ENCODE measurements around the gene MTG1. TPM values are rescaled to one million over a fixed set of nuclear protein-coding genes. Genes with fewer than 3 reads are reported as not detected.

Gene MTG1
- total RNA-seq, 2 donors from 2014 or later: 48.7 to 51.2 TPM

GRCh38 chr10:133452453-133452852 lies 58.5 kb downstream of the MTG1 start:
- no peaks in the 10 kb centered on the region for H3K27me3 Mint-ChIP-seq
- DNase-seq (no peak), ATAC-seq (no peak)
- peaks cover 5% of the 10 kb centered on the region for H3K9me3 ChIP-seq (ENCODE audit: control insufficient read depth, low read length, poor library complexity, severe bottlenecking)
- peaks cover 19% of the 10 kb centered on the region for H3K4me1 Mint-ChIP-seq
- H3K27ac Mint-ChIP-seq: no peak overlapping the region
- peaks cover 3% of the 10 kb centered on the region for H3K36me3 Mint-ChIP-seq (ENCODE audit: low read depth)
- no peak overlapping the region for H3K4me3 Mint-ChIP-seq

- DNase-seq (peak in 1 of 3 donors; percentile 37), ATAC-seq (peak; percentile 96)
- Mint-ChIP-seq H3K4me1 (peaks cover 21% of the 10 kb centered on the region), H3K36me3 (ENCODE audit: low read depth) (peaks cover 3% of the 10 kb centered on the region), H3K27ac (peak within 1 kb of the TSS; percentile 78), H3K4me3 (peak within 1 kb of the TSS; percentile 80), H3K27me3 (no peaks in the 10 kb centered on the region)
- no peaks in the 10 kb centered on the region for H3K9me3 ChIP-seq (ENCODE audit: control insufficient read depth, low read length, poor library complexity, severe bottlenecking)
These were observed 59.7 kb downstream of the MTG1 start, which contains the start of gene SCART1 for GRCh38 chr10:133453516-133454203. SCART1 (plus strand) TSS chr10:133453945; CDS start chr10:133453998, 53 bp downstream.

- peak overlapping the region; percentile 80 for H3K4me3 Mint-ChIP-seq
These were observed 60.4 kb downstream of the MTG1 start for GRCh38 chr10:133454204-133454893.

GRCh38 chr10:133455196-133455595 lies 61.2 kb downstream of the MTG1 start:
- DNase-seq (no peak), ATAC-seq (no peak)
- peak overlapping the region; percentile 47 for H3K27ac Mint-ChIP-seq
- H3K27me3 Mint-ChIP-seq: no peaks in the 10 kb centered on the region
- peak overlapping the region; percentile 80 for H3K4me3 Mint-ChIP-seq
- peaks cover 20% of the 10 kb centered on the region for H3K4me1 Mint-ChIP-seq
- H3K36me3 Mint-ChIP-seq (ENCODE audit: low read depth): peaks cover 3% of the 10 kb centered on the region
- H3K9me3 ChIP-seq (ENCODE audit: control insufficient read depth, low read length, poor library complexity, severe bottlenecking): no peaks in the 10 kb centered on the region

More at GRCh38 chr10:133454204-133454893, 60.4 kb downstream of the MTG1 start:
- no peak overlapping the region for H3K27ac Mint-ChIP-seq
- H3K36me3 Mint-ChIP-seq (ENCODE audit: low read depth): peaks cover 3% of the 10 kb centered on the region
- DNase-seq (no peak), ATAC-seq (no peak)
- no peaks in the 10 kb centered on the region for H3K27me3 Mint-ChIP-seq
- no peaks in the 10 kb centered on the region for H3K9me3 ChIP-seq (ENCODE audit: control insufficient read depth, low read length, poor library complexity, severe bottlenecking)
- peaks cover 22% of the 10 kb centered on the region for H3K4me1 Mint-ChIP-seq

- Mint-ChIP-seq H3K27ac (peak overlapping the region; percentile 47), H3K4me1 (peaks cover 20% of the 10 kb centered on the region), H3K36me3 (ENCODE audit: low read depth) (peaks cover 5% of the 10 kb centered on the region), H3K27me3 (no peaks in the 10 kb centered on the region), H3K4me3 (peak overlapping the region; percentile 80)
- DNase-seq: no peak
- no peak for ATAC-seq
- no peaks in the 10 kb centered on the region for H3K9me3 ChIP-seq (ENCODE audit: control insufficient read depth, low read length, poor library complexity, severe bottlenecking)
These were observed 61.7 kb downstream of the MTG1 start for GRCh38 chr10:133455611-133456031.

GRCh38 chr10:133456041-133456951 lies 62.3 kb downstream of the MTG1 start:
- Mint-ChIP-seq H3K4me3 (peak overlapping the region; percentile 31), H3K27me3 (no peaks in the 10 kb centered on the region), H3K4me1 (peaks cover 21% of the 10 kb centered on the region), H3K36me3 (ENCODE audit: low read depth) (peaks cover 6% of the 10 kb centered on the region), H3K27ac (peak overlapping the region; percentile 47)
- DNase-seq: no peak
- no peak for ATAC-seq
- H3K9me3 ChIP-seq (ENCODE audit: control insufficient read depth, low read length, poor library complexity, severe bottlenecking): no peaks in the 10 kb centered on the region

GRCh38 chr10:133457100-133457841 lies 63.3 kb downstream of the MTG1 start:
- peaks cover 31% of the 10 kb centered on the region for H3K4me1 Mint-ChIP-seq
- H3K27ac Mint-ChIP-seq: no peak overlapping the region
- H3K4me3 Mint-ChIP-seq: no peak overlapping the region

GRCh38 chr10:133458021-133458709 lies 64.2 kb downstream of the MTG1 start:
- Mint-ChIP-seq H3K27me3 (no peaks in the 10 kb centered on the region), H3K4me3 (no peak overlapping the region), H3K36me3 (ENCODE audit: low read depth) (peaks cover 8% of the 10 kb centered on the region), H3K4me1 (peaks cover 29% of the 10 kb centered on the region), H3K27ac (no peak overlapping the region)
- DNase-seq (no peak), ATAC-seq (no peak)
- H3K9me3 ChIP-seq (ENCODE audit: control insufficient read depth, low read length, poor library complexity, severe bottlenecking): no peaks in the 10 kb centered on the region

More at GRCh38 chr10:133457100-133457841, 63.3 kb downstream of the MTG1 start:
- peaks cover 9% of the 10 kb centered on the region for H3K36me3 Mint-ChIP-seq (ENCODE audit: low read depth)
- DNase-seq (no peak), ATAC-seq (no peak)
- no peaks in the 10 kb centered on the region for H3K9me3 ChIP-seq (ENCODE audit: control insufficient read depth, low read length, poor library complexity, severe bottlenecking)
- H3K27me3 Mint-ChIP-seq: no peaks in the 10 kb centered on the region

GRCh38 chr10:133458710-133459453 lies 64.9 kb downstream of the MTG1 start:
- H3K27me3 Mint-ChIP-seq: no peaks in the 10 kb centered on the region
- ATAC-seq (no peak), DNase-seq (no peak)
- H3K9me3 ChIP-seq (ENCODE audit: control insufficient read depth, low read length, poor library complexity, severe bottlenecking): no peaks in the 10 kb centered on the region
- peaks cover 30% of the 10 kb centered on the region for H3K4me1 Mint-ChIP-seq
- H3K36me3 Mint-ChIP-seq (ENCODE audit: low read depth): peaks cover 7% of the 10 kb centered on the region
- no peak overlapping the region for H3K27ac Mint-ChIP-seq
- H3K4me3 Mint-ChIP-seq: no peak overlapping the region

- DNase-seq: no peak
- H3K27me3 Mint-ChIP-seq: no peaks in the 10 kb centered on the region
- H3K4me3 Mint-ChIP-seq: no peak overlapping the region
- no peaks in the 10 kb centered on the region for H3K9me3 ChIP-seq (ENCODE audit: control insufficient read depth, low read length, poor library complexity, severe bottlenecking)
- H3K4me1 Mint-ChIP-seq: peaks cover 30% of the 10 kb centered on the region
- H3K27ac Mint-ChIP-seq: no peak overlapping the region
- H3K36me3 Mint-ChIP-seq (ENCODE audit: low read depth): peaks cover 8% of the 10 kb centered on the region
- ATAC-seq: no peak
These were observed 65.7 kb downstream of the MTG1 start for GRCh38 chr10:133459454-133460207.

GRCh38 chr10:133460208-133460769 lies 66.3 kb downstream of the MTG1 start:
- DNase-seq (no peak), ATAC-seq (no peak)
- H3K4me1 Mint-ChIP-seq: peaks cover 29% of the 10 kb centered on the region
- no peak overlapping the region for H3K4me3 Mint-ChIP-seq
- H3K27me3 Mint-ChIP-seq: no peaks in the 10 kb centered on the region
- H3K27ac Mint-ChIP-seq: no peak overlapping the region
- H3K36me3 Mint-ChIP-seq (ENCODE audit: low read depth): peaks cover 8% of the 10 kb centered on the region
- no peaks in the 10 kb centered on the region for H3K9me3 ChIP-seq (ENCODE audit: control insufficient read depth, low read length, poor library complexity, severe bottlenecking)
